Ishikawa (cell line): ENCODE results near the gene CEP85L.

Experiments
- CREB1 ChIP-seq: IDR thresholded peaks from 2 replicates; pipeline ENCODE4 v1.6.1; 2012; ENCODE audit warnings: low read depth
- MAX ChIP-seq: IDR thresholded peaks from 2 replicates; pipeline ENCODE4 v1.6.1; 2012
- RAD21 ChIP-seq: IDR thresholded peaks from 2 replicates; pipeline ENCODE4 v1.6.1; 2012; ENCODE audit warnings: low read depth
- REST ChIP-seq: IDR thresholded peaks from 2 replicates; pipeline ENCODE4 v1.6.1; 2012; ENCODE audit warnings: low read depth, mild to moderate bottlenecking
- TAF1 ChIP-seq: IDR thresholded peaks from 2 replicates; pipeline ENCODE4 v1.6.1; 2012; ENCODE audit warnings: low read depth, mild to moderate bottlenecking
- USF1 ChIP-seq: IDR thresholded peaks from 2 replicates; pipeline ENCODE4 v1.6.1; 2012
- YY1 ChIP-seq: IDR thresholded peaks from 2 replicates; pipeline ENCODE4 v1.6.1; 2012; ENCODE audit warnings: low read depth

- TF ChIP-seq CREB1 (no peak), MAX (no peak), TAF1 (no peak), REST (no peak), USF1 (no peak), RAD21 (peak; percentile 78), YY1 (no peak)
These were observed 32.6 kb downstream of the CEP85L start for GRCh38 chr6:118618676-118619377.
